Measurements from ENCODE around the gene ADAMTS14. TPM values are rescaled to one million over a fixed set of nuclear protein-coding genes. Genes with fewer than 3 reads are reported as not detected.
"Not testable (repeated sequence)": the region's sequence is repeated elsewhere in the genome, so short reads cannot be mapped to it uniquely, and the experiment has no call there.

The ADAMTS14 gene
- total RNA-seq: not detected

- H3K4me3 Mint-ChIP-seq: peak within 1 kb of the TSS; percentile 31
- H3K9me3 Mint-ChIP-seq: no peaks in the 10 kb centered on the region
- peaks cover 6% of the 10 kb centered on the region for H3K4me1 Mint-ChIP-seq
- CTCF ChIA-PET: no interaction called here
- no peak within 1 kb of the TSS for H3K27ac Mint-ChIP-seq
- no peaks in the 10 kb centered on the region for H3K36me3 Mint-ChIP-seq (ENCODE audit: low read depth)
- DNase-seq: no peak
- H3K27me3 Mint-ChIP-seq: peaks cover 52% of the 10 kb centered on the region
- POLR2A ChIA-PET: no interaction called here
Measured at GRCh38 chr10:70672165-70673042, at the start of gene ADAMTS14. TSS of gene ADAMTS14 (plus strand) at chr10:70672506. CDS start at chr10:70672803, 297 bp downstream.

- DNase-seq: no peak
- ChIA-PET CTCF (interaction anchor here (2.1 kb wide), 1 partner anchor 10 kb away, joined by 5 read pairs; no protein-coding TSS in a partner anchor), POLR2A (no interaction called here)
- Mint-ChIP-seq H3K36me3 (ENCODE audit: low read depth) (no peaks in the 10 kb centered on the region), H3K9me3 (peaks cover 18% of the 10 kb centered on the region), H3K27ac (no peak overlapping the region), H3K4me1 (peaks cover 9% of the 10 kb centered on the region), H3K4me3 (no peak overlapping the region), H3K27me3 (peaks cover 9% of the 10 kb centered on the region)
Measured at GRCh38 chr10:70622541-70622940, 49.8 kb upstream of the ADAMTS14 start.

- no peak for DNase-seq
- ChIA-PET CTCF (interaction anchor here (0.5 to 0.6 kb wide), 2 partner anchors 15 to 1141 kb away, joined by 3 to 4 read pairs; no protein-coding TSS in a partner anchor), POLR2A (no interaction called here)
- Mint-ChIP-seq H3K27ac (no peak overlapping the region), H3K4me3 (no peak overlapping the region), H3K36me3 (ENCODE audit: low read depth) (no peaks in the 10 kb centered on the region), H3K9me3 (peaks cover 18% of the 10 kb centered on the region), H3K27me3 (peaks cover 12% of the 10 kb centered on the region), H3K4me1 (peaks cover 6% of the 10 kb centered on the region)
Measured at GRCh38 chr10:70622981-70623844, 49.1 kb upstream of the ADAMTS14 start.

GRCh38 chr10:70626056-70626455 lies 46.2 kb upstream of the ADAMTS14 start:
- no peak overlapping the region for H3K27ac Mint-ChIP-seq
- H3K36me3 Mint-ChIP-seq (ENCODE audit: low read depth): no peaks in the 10 kb centered on the region
- H3K27me3 Mint-ChIP-seq: peaks cover 12% of the 10 kb centered on the region
- no peak for DNase-seq
- H3K4me1 Mint-ChIP-seq: no peaks in the 10 kb centered on the region
- peaks cover 5% of the 10 kb centered on the region for H3K9me3 Mint-ChIP-seq
- no peak overlapping the region for H3K4me3 Mint-ChIP-seq
- ChIA-PET CTCF (no interaction called here), POLR2A (no interaction called here)

- Mint-ChIP-seq H3K27me3 (peaks cover 25% of the 10 kb centered on the region), H3K9me3 (peaks cover 2% of the 10 kb centered on the region), H3K27ac (no peak overlapping the region), H3K4me1 (no peaks in the 10 kb centered on the region), H3K4me3 (no peak overlapping the region), H3K36me3 (ENCODE audit: low read depth) (no peaks in the 10 kb centered on the region)
- DNase-seq: no peak
- POLR2A ChIA-PET: no interaction called here
- CTCF ChIA-PET: interaction anchor here (0.7 kb wide), 1 partner anchor 40 kb away, joined by 7 read pairs; no protein-coding TSS in a partner anchor
Measured at GRCh38 chr10:70629338-70629737, 43.0 kb upstream of the ADAMTS14 start.

- not testable (repeated sequence) for H3K4me3 Mint-ChIP-seq; H3K4me1 Mint-ChIP-seq; H3K9me3 Mint-ChIP-seq; H3K36me3 Mint-ChIP-seq (ENCODE audit: low read depth); DNase-seq; H3K27ac Mint-ChIP-seq
- CTCF ChIA-PET: interaction anchor here (0.6 kb wide), 1 partner anchor 79 kb away, joined by 3 read pairs; no protein-coding TSS in a partner anchor
- peaks cover 20% of the 10 kb centered on the region for H3K27me3 Mint-ChIP-seq
- POLR2A ChIA-PET: interaction anchor here (0.6 kb wide), 1 partner anchor 35 kb away, joined by 9 read pairs; no protein-coding TSS in a partner anchor
Measured at GRCh38 chr10:70631735-70632134, 40.6 kb upstream of the ADAMTS14 start.

- no peaks in the 10 kb centered on the region for H3K4me1 Mint-ChIP-seq
- peaks cover 13% of the 10 kb centered on the region for H3K27me3 Mint-ChIP-seq
- no peak overlapping the region for H3K4me3 Mint-ChIP-seq
- ChIA-PET CTCF (no interaction called here), POLR2A (no interaction called here)
- peaks cover 2% of the 10 kb centered on the region for H3K9me3 Mint-ChIP-seq
- no peak overlapping the region for H3K27ac Mint-ChIP-seq
- no peaks in the 10 kb centered on the region for H3K36me3 Mint-ChIP-seq (ENCODE audit: low read depth)
- no peak for DNase-seq
Measured at GRCh38 chr10:70634011-70634410, 38.3 kb upstream of the ADAMTS14 start.

- CTCF ChIA-PET; H3K4me3 Mint-ChIP-seq; H3K4me1 Mint-ChIP-seq; POLR2A ChIA-PET; DNase-seq; H3K9me3 Mint-ChIP-seq; H3K36me3 Mint-ChIP-seq (ENCODE audit: low read depth): not testable (repeated sequence)
- H3K27me3 Mint-ChIP-seq: peaks cover 15% of the 10 kb centered on the region
- peak overlapping the region; percentile 66 for H3K27ac Mint-ChIP-seq
Measured at GRCh38 chr10:70634515-70634914, 37.8 kb upstream of the ADAMTS14 start.

GRCh38 chr10:70639640-70640383 lies 32.5 kb upstream of the ADAMTS14 start:
- H3K9me3 Mint-ChIP-seq; DNase-seq; H3K4me1 Mint-ChIP-seq; POLR2A ChIA-PET; H3K4me3 Mint-ChIP-seq; H3K27ac Mint-ChIP-seq; H3K36me3 Mint-ChIP-seq (ENCODE audit: low read depth): not testable (repeated sequence)
- H3K27me3 Mint-ChIP-seq: peaks cover 25% of the 10 kb centered on the region
- CTCF ChIA-PET: interaction anchor here (0.6 kb wide), 1 partner anchor 191 kb away, joined by 3 read pairs; no protein-coding TSS in a partner anchor

GRCh38 chr10:70643272-70643671 lies 29.0 kb upstream of the ADAMTS14 start:
- POLR2A ChIA-PET; CTCF ChIA-PET; H3K4me1 Mint-ChIP-seq; H3K36me3 Mint-ChIP-seq (ENCODE audit: low read depth); H3K4me3 Mint-ChIP-seq; H3K27ac Mint-ChIP-seq; DNase-seq; H3K9me3 Mint-ChIP-seq: not testable (repeated sequence)
- peaks cover 25% of the 10 kb centered on the region for H3K27me3 Mint-ChIP-seq

- H3K4me1 Mint-ChIP-seq; POLR2A ChIA-PET; DNase-seq; H3K36me3 Mint-ChIP-seq (ENCODE audit: low read depth); H3K4me3 Mint-ChIP-seq; H3K27ac Mint-ChIP-seq: not testable (repeated sequence)
- CTCF ChIA-PET: interaction anchor here (0.9 to 1.2 kb wide), 3 partner anchors 11 to 86 kb away, joined by 3 to 4 read pairs (median 3); no protein-coding TSS in a partner anchor
- peaks cover 21% of the 10 kb centered on the region for H3K27me3 Mint-ChIP-seq
- peaks cover 17% of the 10 kb centered on the region for H3K9me3 Mint-ChIP-seq
Measured at GRCh38 chr10:70644959-70645358, 27.3 kb upstream of the ADAMTS14 start.

- H3K27ac Mint-ChIP-seq: no peak overlapping the region
- H3K27me3 Mint-ChIP-seq: peaks cover 13% of the 10 kb centered on the region
- H3K9me3 Mint-ChIP-seq: peaks cover 34% of the 10 kb centered on the region
- no peak for DNase-seq
- H3K4me1 Mint-ChIP-seq: no peaks in the 10 kb centered on the region
- H3K36me3 Mint-ChIP-seq (ENCODE audit: low read depth): peaks cover 6% of the 10 kb centered on the region
- POLR2A ChIA-PET: no interaction called here
- CTCF ChIA-PET: no interaction called here
- H3K4me3 Mint-ChIP-seq: no peak overlapping the region
Measured at GRCh38 chr10:70647086-70647485, 25.2 kb upstream of the ADAMTS14 start.
